DMS53 treated with DMSO at 0.1 percent for 48 hours (cell line): Measurements from ENCODE around the gene ADAD1.

Experiments used
- DNase-seq: peaks from one replicate; lab custom pipeline; 2025; ENCODE audit not compliant: unreplicated experiment; lab: John Stamatoyannopoulos, UW

Gene ADAD1

DNA sequence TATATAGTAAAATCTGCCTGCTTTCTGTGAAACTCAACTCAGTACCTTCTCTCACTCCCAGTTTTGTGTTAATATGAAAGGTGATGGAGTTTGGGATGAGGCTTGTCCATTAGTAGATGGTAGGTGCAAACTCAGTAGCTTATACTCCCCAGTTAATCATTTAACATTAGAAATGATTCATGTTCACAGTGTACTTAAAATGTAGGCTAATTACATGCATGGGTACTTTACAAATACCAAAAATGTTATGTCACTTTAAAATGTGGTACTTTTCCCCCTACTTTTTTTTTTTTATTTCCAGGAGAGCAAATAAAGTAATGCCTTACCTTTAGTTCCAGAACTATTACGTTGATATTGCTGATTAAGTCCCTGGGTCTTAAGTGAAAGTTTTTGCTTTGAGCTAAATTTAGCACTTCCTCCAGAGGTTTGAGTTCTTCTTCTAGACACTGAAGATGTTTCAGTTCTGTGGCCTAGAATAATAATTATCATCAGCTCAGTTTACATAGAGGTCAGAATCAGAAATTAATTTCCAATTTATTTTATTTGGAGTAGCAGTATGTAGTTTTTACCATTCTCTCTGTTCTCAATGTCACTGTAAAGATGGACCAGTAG lies 74.7 kb downstream of the ADAD1 start:
- DNase-seq = no peak

DNA sequence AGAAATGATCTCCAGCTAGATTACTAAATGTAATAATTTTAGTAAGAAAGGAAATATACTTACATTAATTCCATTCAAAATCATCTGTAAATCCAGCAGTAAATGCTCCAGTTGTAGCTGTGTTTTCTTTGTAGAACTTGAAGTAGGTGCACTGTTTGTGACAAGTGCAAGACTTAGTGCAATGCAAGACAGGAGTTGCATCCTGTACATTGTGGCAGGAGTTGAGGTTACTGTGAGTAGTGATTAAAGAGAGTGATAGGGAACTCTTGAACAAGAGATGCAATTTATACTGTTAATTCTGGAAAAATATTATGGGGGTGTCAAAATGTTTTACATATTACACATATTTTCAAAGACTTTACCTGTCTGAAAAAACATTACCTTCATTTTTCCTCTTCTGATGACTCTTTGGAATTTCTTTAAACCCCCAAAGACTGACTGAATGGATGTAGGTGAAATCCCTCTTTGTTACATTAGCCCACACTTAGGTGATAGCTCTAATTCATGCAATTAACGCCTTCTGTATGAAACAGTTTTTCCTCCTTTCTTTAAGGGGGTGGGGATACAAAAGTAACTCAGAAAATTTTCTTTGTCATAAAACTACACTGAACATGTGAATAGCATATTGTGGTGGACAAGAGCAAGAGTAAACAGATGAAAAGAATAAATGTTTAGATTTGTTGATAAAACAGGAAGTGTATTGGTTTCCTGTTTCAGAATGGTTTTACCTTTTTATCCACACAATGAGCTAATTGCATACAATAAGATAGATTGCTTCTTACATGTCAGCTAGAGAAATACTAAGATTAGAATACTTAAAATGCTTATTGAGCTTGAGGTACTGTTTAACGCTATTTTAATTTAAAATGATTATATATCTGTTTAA lies 77.7 kb downstream of the ADAD1 start, which contains the start of gene IL2:
Gene IL2, minus strand, starts transcription at position 495 of the 886 bp plus-strand sequence. Its CDS starts 285 bp downstream, at position 210.
- peak; percentile 9 for DNase-seq

DNA sequence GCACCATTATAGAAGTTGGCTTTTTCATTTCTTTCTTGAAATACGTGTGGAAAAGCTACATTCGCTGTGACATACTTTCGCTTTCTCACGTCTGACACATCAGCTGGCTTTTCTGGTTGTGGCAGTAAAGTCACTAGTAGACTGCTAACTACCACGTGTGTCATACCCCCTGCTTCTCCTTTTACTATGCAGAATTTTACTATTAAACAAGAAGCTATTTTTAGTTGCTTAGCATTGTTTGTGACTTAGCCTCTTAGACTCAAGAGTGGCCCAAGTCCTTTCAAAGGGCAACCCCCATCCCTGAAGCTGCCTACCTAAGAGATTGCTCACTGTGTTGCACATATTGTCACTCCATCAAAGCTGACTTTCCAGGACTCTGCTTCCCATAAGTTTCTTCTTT lies 79.8 kb downstream of the ADAD1 start:
- peak; percentile 25 for DNase-seq

DNA sequence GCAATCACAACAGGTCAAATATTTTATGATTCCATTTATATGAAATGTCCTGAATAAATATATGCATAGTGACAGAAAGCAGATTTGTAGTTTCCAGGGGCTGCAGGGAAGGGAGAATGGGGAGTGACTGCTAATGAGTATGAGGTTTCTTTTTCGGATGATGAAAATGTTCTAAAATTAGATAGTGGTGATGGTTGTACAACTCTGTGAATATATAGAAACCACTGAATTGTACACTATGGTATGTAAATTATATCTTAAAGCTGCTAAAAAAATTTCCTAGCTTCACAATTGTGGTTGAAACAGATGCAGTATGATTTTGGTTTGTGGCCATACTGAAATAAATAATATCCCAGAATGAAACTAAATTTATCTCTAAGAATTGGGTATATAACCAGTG lies 90.6 kb downstream of the ADAD1 start:
- DNase-seq = no peak

DNA sequence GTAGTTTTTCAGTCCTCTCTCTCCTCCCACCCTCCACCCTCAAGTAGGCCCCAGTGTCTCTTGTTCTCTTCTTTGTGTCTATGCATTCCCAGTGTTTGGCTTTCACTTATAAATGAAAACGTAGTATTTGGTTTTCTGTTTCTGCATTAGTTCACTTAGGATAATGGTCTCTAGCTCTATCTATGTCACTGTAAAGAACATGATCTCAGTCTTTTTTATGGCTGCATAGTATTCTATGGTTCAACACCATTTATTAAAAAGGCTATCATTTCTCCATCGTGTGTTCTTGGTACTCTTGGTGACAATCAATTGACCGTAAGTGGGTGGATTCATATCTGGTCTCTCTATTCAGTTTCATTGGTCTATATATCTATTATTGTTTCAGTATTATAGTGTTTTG lies 96.4 kb downstream of the ADAD1 start:
- no peak for DNase-seq

DNA sequence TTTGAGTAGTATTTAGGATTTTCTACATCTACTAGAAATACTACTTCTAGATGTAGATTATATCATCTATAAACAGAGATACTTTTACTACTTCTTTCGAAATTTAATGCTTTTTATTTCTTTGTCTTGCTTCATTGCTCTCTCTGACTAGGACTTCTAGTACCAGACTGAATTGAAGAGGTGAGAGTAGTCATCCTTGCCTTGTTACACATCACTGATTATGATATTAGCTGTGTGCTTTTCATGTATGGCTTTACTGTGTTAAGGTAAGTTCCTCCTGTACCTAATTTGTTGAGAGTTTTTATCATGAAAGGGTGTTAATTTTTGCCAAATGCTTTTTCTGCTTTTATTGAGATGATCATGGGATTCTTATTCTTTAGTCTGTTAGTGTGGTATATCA lies 97.3 kb downstream of the ADAD1 start:
- DNase-seq = no peak

DNA sequence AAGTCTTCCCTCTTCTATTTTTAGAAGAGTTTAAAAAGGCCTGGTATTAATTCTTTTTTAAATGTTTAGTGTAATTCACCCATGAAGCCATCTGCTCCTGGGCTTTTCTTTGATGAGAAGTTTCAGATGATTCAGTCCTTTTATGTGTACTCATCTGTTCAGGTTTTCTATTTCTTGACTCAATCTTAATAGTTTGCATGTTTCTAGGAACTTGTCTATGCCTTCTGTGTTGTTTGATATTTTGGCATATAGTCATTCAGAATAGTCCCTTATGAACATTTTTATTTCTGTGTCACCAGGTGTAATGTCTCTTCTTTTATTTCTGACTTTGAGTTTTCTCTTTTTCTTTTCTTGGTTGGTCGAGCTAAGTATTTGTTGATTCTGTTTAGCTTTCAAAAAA lies 97.9 kb downstream of the ADAD1 start:
- no peak for DNase-seq
